HEK293 (cell line): ENCODE data around the gene OSBPL10.

ENCODE experiments used
- CTCF ChIA-PET: fragments of 350-600 bp; formaldehyde crosslinking; extraction: SDS; loops from one replicate; lab custom pipeline; 2021; ENCODE audit warnings: antibody characterized with exemption; lab: Yijun Ruan, JAX
- POLR2A ChIA-PET: fragments of 300-600 bp; formaldehyde crosslinking; extraction: SDS; loops from one replicate; lab custom pipeline; 2020; ENCODE audit warnings: antibody characterized with exemption, inconsistent platforms; lab: Yijun Ruan, JAX
- H3K27ac ChIP-seq: fragments of 200-500 bp; sonication (Bioruptor generic); 2 replicates; pipeline ENCODE4 v1.5.1; 2014; ENCODE audit warnings: low read depth, low read length, control low read depth, inconsistent platforms; ENCODE audit errors: extremely low read depth
- H3K36me3 ChIP-seq, 2 experiments: fragments of 200-500 bp in 1 of 2; sonication (Bioruptor generic) in 1 of 2; 1 replicate in 1 of 2; 2 replicates in 1 of 2; pipeline ENCODE4 v1.5.1; 2014 to 2017; ENCODE audit warnings: inconsistent platforms in 2 of 2, low read length in 2 of 2; ENCODE audit not compliant: control insufficient read depth in 2 of 2, insufficient read depth in 1 of 2
- H3K4me1 ChIP-seq: fragments of 200-500 bp; sonication (Bioruptor generic); 2 replicates; pipeline ENCODE4 v1.5.1; 2014; ENCODE audit warnings: mild to moderate bottlenecking, low read length, inconsistent platforms; ENCODE audit not compliant: control insufficient read depth, insufficient read depth
- H3K4me3 ChIP-seq: 2 replicates; pipeline ENCODE4 v1.5.1; 2011; ENCODE audit warnings: low read depth, mild to moderate bottlenecking, control low read depth, low read length, moderate library complexity
- H3K9me3 ChIP-seq: fragments of 200-500 bp; sonication (Bioruptor generic); 2 replicates; pipeline ENCODE4 v1.5.1; 2014; ENCODE audit warnings: low read depth, low read length, inconsistent platforms; ENCODE audit not compliant: control insufficient read depth, insufficient read depth
- BCL11B ChIP-seq: fragments of 450-650 bp; formaldehyde crosslinking; IDR thresholded peaks from 2 replicates; pipeline ENCODE4 v1.5.1; 2016; ENCODE audit warnings: low read depth, missing biosample characterization, missing genetic modification characterization
- GFI1B ChIP-seq: fragments of 450-650 bp; formaldehyde crosslinking; IDR thresholded peaks from 2 replicates; pipeline ENCODE4 v1.5.1; 2016; ENCODE audit warnings: missing biosample characterization, missing genetic modification characterization
- GLIS1 ChIP-seq: fragments of 450-650 bp; formaldehyde crosslinking; IDR thresholded peaks from 2 replicates; pipeline ENCODE4 v1.5.1; 2016; ENCODE audit warnings: missing biosample characterization, missing genetic modification characterization
- MEIS1 ChIP-seq: sonication (generic); formaldehyde crosslinking; IDR thresholded peaks from 2 replicates; pipeline ENCODE4 v1.8.1; 2022; ENCODE audit warnings: missing genetic modification reagents, mild to moderate bottlenecking, borderline replicate concordance
- REST ChIP-seq: fragments of 450-650 bp; formaldehyde crosslinking; IDR thresholded peaks from 2 replicates; pipeline ENCODE4 v1.5.1; 2016; ENCODE audit warnings: missing biosample characterization, missing genetic modification characterization
- SP3 ChIP-seq: fragments of 450-650 bp; formaldehyde crosslinking; IDR thresholded peaks from 2 replicates; pipeline ENCODE4 v1.5.1; 2016; ENCODE audit warnings: missing biosample characterization, missing genetic modification characterization
- SP7 ChIP-seq: fragments of 450-650 bp; formaldehyde crosslinking; IDR thresholded peaks from 2 replicates; pipeline ENCODE4 v1.5.1; 2016; ENCODE audit warnings: missing biosample characterization, missing genetic modification characterization
- TCF7L2 ChIP-seq: IDR thresholded peaks from 2 replicates; pipeline ENCODE4 v1.6.1; 2011; ENCODE audit warnings: low read depth, mild to moderate bottlenecking, inconsistent platforms, low read length, moderate library complexity, borderline replicate concordance
- TRIM28 ChIP-seq: IDR thresholded peaks from 2 replicates; pipeline ENCODE4 v1.6.1; 2011; ENCODE audit warnings: low read length, control low read depth, borderline replicate concordance
- ZIC2 ChIP-seq: fragments of 450-650 bp; formaldehyde crosslinking; IDR thresholded peaks from 2 replicates; pipeline ENCODE4 v1.5.1; 2016; ENCODE audit warnings: missing biosample characterization, missing genetic modification characterization
- ZNF19 ChIP-seq: fragments of 450-650 bp; formaldehyde crosslinking; IDR thresholded peaks from 2 replicates; pipeline ENCODE4; 2016; ENCODE audit warnings: missing biosample characterization, missing genetic modification characterization, low read depth
- ZNF223 ChIP-seq: fragments of 450-650 bp; formaldehyde crosslinking; IDR thresholded peaks from 2 replicates; pipeline ENCODE4 v1.5.1; 2016; ENCODE audit warnings: missing biosample characterization, missing genetic modification characterization
- ZNF24 ChIP-seq: fragments of 450-650 bp; formaldehyde crosslinking; IDR thresholded peaks from 2 replicates; pipeline ENCODE4 v1.5.1; 2016; ENCODE audit warnings: missing biosample characterization, missing genetic modification characterization
- ZNF26 ChIP-seq: fragments of 450-650 bp; formaldehyde crosslinking; IDR thresholded peaks from 2 replicates; pipeline ENCODE4 v1.5.1; 2016; ENCODE audit warnings: missing biosample characterization, missing genetic modification characterization
- ZNF266 ChIP-seq: fragments of 450-650 bp; formaldehyde crosslinking; IDR thresholded peaks from 2 replicates; pipeline ENCODE4 v1.5.1; 2016; ENCODE audit warnings: missing biosample characterization, missing genetic modification characterization, low read depth
- ZNF311 ChIP-seq: fragments of 450-650 bp; formaldehyde crosslinking; IDR thresholded peaks from 2 replicates; pipeline ENCODE4 v1.5.1; 2017; ENCODE audit warnings: missing biosample characterization, missing genetic modification characterization, borderline replicate concordance
- ZNF391 ChIP-seq: fragments of 450-650 bp; formaldehyde crosslinking; IDR thresholded peaks from 2 replicates; pipeline ENCODE4 v1.5.1; 2016; ENCODE audit warnings: low read depth, missing biosample characterization, missing genetic modification characterization, borderline replicate concordance
- ZNF501 ChIP-seq: fragments of 450-650 bp; formaldehyde crosslinking; IDR thresholded peaks from 2 replicates; pipeline ENCODE4 v1.5.1; 2016; ENCODE audit warnings: missing biosample characterization, missing genetic modification characterization
- ZNF529 ChIP-seq: fragments of 450-650 bp; formaldehyde crosslinking; IDR thresholded peaks from 2 replicates; pipeline ENCODE4 v1.5.1; 2017; ENCODE audit warnings: missing genetic modification characterization, missing biosample characterization; ENCODE audit not compliant: insufficient replicate concordance
- ZNF571 ChIP-seq: fragments of 450-650 bp; formaldehyde crosslinking; IDR thresholded peaks from 2 replicates; pipeline ENCODE4 v1.5.0; 2017; ENCODE audit warnings: missing biosample characterization, missing genetic modification characterization
- ZNF664 ChIP-seq: fragments of 450-650 bp; formaldehyde crosslinking; IDR thresholded peaks from 2 replicates; pipeline ENCODE4 v1.5.1; 2016; ENCODE audit warnings: missing biosample characterization, missing genetic modification characterization
- ZNF785 ChIP-seq: fragments of 450-650 bp; formaldehyde crosslinking; IDR thresholded peaks from 2 replicates; pipeline ENCODE4 v1.5.1; 2016; ENCODE audit warnings: missing biosample characterization, missing genetic modification characterization
- ZNF792 ChIP-seq: fragments of 450-650 bp; formaldehyde crosslinking; IDR thresholded peaks from 2 replicates; pipeline ENCODE4 v1.5.1; 2016; ENCODE audit warnings: missing biosample characterization, missing genetic modification characterization
- ZNF830 ChIP-seq: fragments of 450-650 bp; IDR thresholded peaks from 2 replicates; pipeline ENCODE4 v1.5.0; 2018; ENCODE audit warnings: missing biosample characterization, missing genetic modification characterization, low read depth, mild to moderate bottlenecking, moderate library complexity
- ZSCAN16 ChIP-seq: fragments of 450-650 bp; formaldehyde crosslinking; IDR thresholded peaks from 2 replicates; pipeline ENCODE4 v1.5.1; 2016; ENCODE audit warnings: missing biosample characterization, missing genetic modification characterization

Gene OSBPL10

GRCh38 chr3:31755926-31756658 is 225.0 kb downstream of the OSBPL10 start:
- CTCF ChIA-PET, result no interaction called here

GRCh38 chr3:31754575-31755278 is 226.3 kb downstream of the OSBPL10 start:
- no peaks in the 10 kb centered on the region for H3K9me3 ChIP-seq
- ChIA-PET POLR2A (interaction anchor here (0.6 kb wide), 1 partner anchor 326 kb away, joined by 3 read pairs; no protein-coding TSS in a partner anchor), CTCF (interaction anchor here (0.6 kb wide), 1 partner anchor 441 kb away, joined by 3 read pairs; no protein-coding TSS in a partner anchor)
- no peak overlapping the region for H3K27ac ChIP-seq
- no peak overlapping the region for H3K4me3 ChIP-seq
- no peaks in the 10 kb centered on the region; the same call in 1 of the 2 replicates for H3K4me1 ChIP-seq
- H3K36me3 ChIP-seq, result no peaks in the 10 kb centered on the region
- TF ChIP-seq REST, result no peak
- no peak for TF ChIP-seq ZNF501
- no peak for TF ChIP-seq TRIM28
- no peak for TF ChIP-seq ZSCAN16 (tag by site-specific recombination)
- TF ChIP-seq GFI1B (tag by site-specific recombination), result no peak
- no peak for TF ChIP-seq ZNF830 (tag by site-specific recombination)
- no peak for TF ChIP-seq ZNF664 (tag by site-specific recombination)
- TF ChIP-seq ZNF529 (tag by site-specific recombination), result no peak
- TF ChIP-seq TCF7L2, result no peak
- TF ChIP-seq MEIS1, result no peak

More at GRCh38 chr3:31755926-31756658, 225.0 kb downstream of the OSBPL10 start:
- no peaks in the 10 kb centered on the region for H3K36me3 ChIP-seq
- no peak overlapping the region for H3K4me3 ChIP-seq
- TF ChIP-seq ZNF311 (tag by site-specific recombination) (no peak), ZNF792 (tag by site-specific recombination) (no peak), ZNF266 (tag by site-specific recombination) (no peak), SP7 (tag by site-specific recombination) (no peak), ZNF24 (no peak), SP3 (no peak), ZIC2 (no peak), BCL11B (tag by site-specific recombination) (no peak), ZNF223 (tag by site-specific recombination) (no peak), ZNF391 (tag by site-specific recombination) (no peak), ZNF571 (tag by site-specific recombination) (no peak), GLIS1 (no peak), ZNF19 (tag by site-specific recombination) (no peak), ZNF26 (tag by site-specific recombination) (no peak), ZNF785 (tag by site-specific recombination) (no peak)
- TF ChIP-seq, all 188 proteins: peak for 0
- Histone ChIP-seq H3K4me1 (no peaks in the 10 kb centered on the region; the same call in 1 of the 2 replicates), H3K9me3 (no peaks in the 10 kb centered on the region), H3K27ac (no peak overlapping the region)
- POLR2A ChIA-PET, result no interaction called here
